Measurements from ENCODE around the gene F11R. TPM values are rescaled to one million over a fixed set of nuclear protein-coding genes. Genes with fewer than 3 reads are reported as not detected.

Gene F11R
- total RNA-seq, 2 donors from 2014 or later = 43.6 to 104 TPM

- Histone ChIP-seq H3K4me3 (peak overlapping the region; percentile 85 to 91), H3K9me3 (no peaks in the 10 kb centered on the region), H3K36me3 (peaks cover 6% of the 10 kb centered on the region in 2 donors), H3K4me1 (replicated peaks) (peaks cover 3% of the 10 kb centered on the region), H3K27ac (peak overlapping the region; percentile 86 to 95), H3K27me3 (replicated peaks; ENCODE audit: insufficient read depth) (no peaks in the 10 kb centered on the region)
- no peak for DNase-seq (ENCODE audit: low spot score)
- intact Hi-C loops (cut with DNase I) = no loop called here
- TF ChIP-seq POLR2AphosphoS5 (IDR thresholded peaks at IDR 0.05) (no peak), POLR2A (IDR thresholded peaks at IDR 0.05) (no peak), CTCF (IDR thresholded peaks at IDR 0.05) (no peak)
Observed at GRCh38 chr1:161044535-161044907, 23.6 kb upstream of the F11R start.

GRCh38 chr1:161039546-161039945, 18.6 kb upstream of the F11R start:
- Histone ChIP-seq H3K27ac (peak overlapping the region; percentile 86 to 87), H3K27me3 (replicated peaks; ENCODE audit: insufficient read depth) (no peaks in the 10 kb centered on the region), H3K36me3 (peaks cover 6% of the 10 kb centered on the region in 2 donors), H3K9me3 (no peaks in the 10 kb centered on the region), H3K4me1 (replicated peaks) (peaks cover 3% of the 10 kb centered on the region), H3K4me3 (no peak overlapping the region)
- 90% methylated on average over 5 of the region's 5 CpGs for WGBS
- TF ChIP-seq POLR2A (IDR thresholded peaks at IDR 0.05) (no peak), CTCF (IDR thresholded peaks at IDR 0.05) (no peak), POLR2AphosphoS5 (IDR thresholded peaks at IDR 0.05) (no peak)
- intact Hi-C loops (cut with DNase I) = no loop called here
- no peak for DNase-seq (ENCODE audit: low spot score)

- TF ChIP-seq POLR2AphosphoS5 (IDR thresholded peaks at IDR 0.05) = no peak
- TF ChIP-seq CTCF (IDR thresholded peaks at IDR 0.05) = no peak
- TF ChIP-seq POLR2A (IDR thresholded peaks at IDR 0.05) = no peak
- no peaks in the 10 kb centered on the region for H3K27me3 ChIP-seq (replicated peaks; ENCODE audit: insufficient read depth)
- H3K9me3 ChIP-seq = no peaks in the 10 kb centered on the region
- peak overlapping the region; percentile 56 to 74 for H3K4me3 ChIP-seq
- intact Hi-C loops (cut with DNase I) = no loop called here
- DNase-seq (ENCODE audit: low spot score) = no peak
- peaks cover under 1% of the 10 kb centered on the region for H3K4me1 ChIP-seq (replicated peaks)
- peak overlapping the region; percentile 86 to 87 for H3K27ac ChIP-seq
- 2% methylated on average over 3 of the region's 3 CpGs for WGBS
- peaks cover 6% of the 10 kb centered on the region in 2 donors for H3K36me3 ChIP-seq
Observed at GRCh38 chr1:161039154-161039545, 18.2 kb upstream of the F11R start.

GRCh38 chr1:161038523-161039153, 17.7 kb upstream of the F11R start, which contains the start of gene TSTD1:
TSTD1 (minus strand) TSS chr1:161038964; CDS start chr1:161038889, 75 bp downstream.
- Histone ChIP-seq H3K4me1 (replicated peaks) (no peaks in the 10 kb centered on the region), H3K27me3 (replicated peaks; ENCODE audit: insufficient read depth) (no peaks in the 10 kb centered on the region), H3K27ac (peak within 1 kb of the TSS; percentile 86 to 87), H3K36me3 (peaks cover 6% of the 10 kb centered on the region in 2 donors), H3K4me3 (peak within 1 kb of the TSS; percentile 56 to 74), H3K9me3 (no peaks in the 10 kb centered on the region)
- intact Hi-C loops (cut with DNase I) = no loop called here
- 17% methylated on average over 46 of the region's 54 CpGs for WGBS
- TF ChIP-seq POLR2A (IDR thresholded peaks at IDR 0.05) (peak; percentile 73), CTCF (IDR thresholded peaks at IDR 0.05) (peak in 2 of 4 experiments; percentile 11 to 19), POLR2AphosphoS5 (IDR thresholded peaks at IDR 0.05) (peak; percentile 52)
- DNase-seq (ENCODE audit: low spot score) = peak; percentile 74

All from prostate gland (tissue), 2 donors.